ENCODE data around the gene COG1. TPM values are rescaled to one million over a fixed set of nuclear protein-coding genes. Genes with fewer than 3 reads are reported as not detected.

COG1 gene
- total RNA-seq, 1 experiment from 2014 or later, result 41.2 TPM

- no peak for DNase-seq (ENCODE audit: low read depth, low spot score)
Observed at GRCh38 chr17:73257516-73257915, 64.7 kb downstream of the COG1 start.

More at GRCh38 chr17:73257516-73257915, 64.7 kb downstream of the COG1 start:
- BruUV-seq (replicated peaks), result no TSS peak
- POLR2A ChIA-PET, result no interaction called here
- peaks cover 13% of the 10 kb centered on the region for H3K4me1 ChIP-seq (ENCODE audit: control insufficient read depth, insufficient read depth, low read length)
- no peak for ATAC-seq
- H3K27ac ChIP-seq (ENCODE audit: low read length), result no peak overlapping the region
- no peaks in the 10 kb centered on the region for H3K9me3 ChIP-seq (ENCODE audit: control insufficient read depth, insufficient read depth, low read depth, low read length)
- intact Hi-C loops (cut with micrococcal nuclease; ENCODE audit: unreplicated experiment), result no loop called here
- in situ Hi-C loops (cut with HindIII; ENCODE audit: low pct_unique_long_range_greater_than_20kb, low sequenced_read_pairs), result no loop called here
- CTCF ChIA-PET, result interaction anchor here (2.7 kb wide), 1 partner anchor 112 kb away, joined by 7 read pairs; no protein-coding TSS in a partner anchor
- H3K4me3 ChIP-seq (ENCODE audit: low read depth in 2 of 2, low read length in 2 of 2), result no peak overlapping the region
- TF ChIP-seq TCF7L2 (IDR thresholded peaks at IDR 0.05; ENCODE audit: low read depth, low read length), result no peak
- TF ChIP-seq POLR2AphosphoS5 (IDR thresholded peaks at IDR 0.05; ENCODE audit: low read depth, low read length), result no peak
- no peak for TF ChIP-seq SIN3A (IDR thresholded peaks at IDR 0.05; ENCODE audit: borderline replicate concordance, insufficient read depth, low read depth, low read length)
- TF ChIP-seq CTCF (IDR thresholded peaks at IDR 0.05), result no peak
- TF ChIP-seq REST (IDR thresholded peaks at IDR 0.05; ENCODE audit: insufficient read depth in 1 of 2, low read depth in 2 of 2, low read length in 1 of 2), result no peak
- H3K36me3 ChIP-seq (ENCODE audit: control insufficient read depth, insufficient read depth, low read length), result no peaks in the 10 kb centered on the region
- H3K27me3 ChIP-seq (ENCODE audit: control insufficient read depth, insufficient read depth, low read length), result no peaks in the 10 kb centered on the region

Other genes starting within 250 kb of the COG1 start
- 56.1 TPM for gene SLC39A11, start 100.4 kb upstream of the COG1 start, total RNA-seq (2021; ENCODE audit: unreplicated experiment)
- gene SSTR2, start 28.0 kb upstream of the COG1 start, total RNA-seq (2021; ENCODE audit: unreplicated experiment), result 0.77 TPM
- not detected for gene CPSF4L, start 68.8 kb downstream of the COG1 start, total RNA-seq (2021; ENCODE audit: unreplicated experiment)
- gene CDC42EP4, start 118.9 kb downstream of the COG1 start, total RNA-seq (2021; ENCODE audit: unreplicated experiment), result 65.9 TPM

Measured in Panc1 (cell line).